K562 (cell line): ENCODE data around the gene EXOG. TPM values are rescaled to one million over a fixed set of nuclear protein-coding genes. Genes with fewer than 3 reads are reported as not detected.

Experiments used
- CBFA2T3 ChIP-seq: fragments of 450-650 bp; IDR thresholded peaks from 2 replicates; pipeline ENCODE4 v1.6.1; 2017
- E2F1 ChIP-seq: sonication (generic); formaldehyde crosslinking; IDR thresholded peaks from 2 replicates; pipeline ENCODE4 v1.8.1; 2023; ENCODE audit warnings: mild to moderate bottlenecking, missing genetic modification reagents, moderate library complexity
- EP300 ChIP-seq: IDR thresholded peaks from 2 replicates; pipeline ENCODE4 v1.6.1; 2012; ENCODE audit warnings: low read length, improper control_type of control experiment
- KLF16 ChIP-seq: IDR thresholded peaks from 2 replicates; pipeline ENCODE4 v1.6.1; 2016; ENCODE audit warnings: antibody characterized with exemption
- MGA ChIP-seq: fragments of 450-650 bp; IDR thresholded peaks from 2 replicates; pipeline ENCODE4 v1.6.1; 2016; ENCODE audit warnings: mild to moderate bottlenecking, moderate library complexity
- NFRKB ChIP-seq: fragments of 450-650 bp; IDR thresholded peaks from 2 replicates; pipeline ENCODE4 v1.6.1; 2016; ENCODE audit warnings: low read depth
- NR2C1 ChIP-seq, 2 experiments: fragments of 450-650 bp; IDR thresholded peaks; 2 replicates each; pipeline ENCODE4 v1.6.1; 2017; ENCODE audit warnings: mild to moderate bottlenecking in 2 of 2, antibody characterized with exemption in 1 of 2, inconsistent platforms in 1 of 2, missing compliant biosample characterization in 1 of 2, missing genetic modification characterization in 1 of 2
- OTX1 ChIP-seq: fragments of 450-650 bp; formaldehyde crosslinking; IDR thresholded peaks from 2 replicates; pipeline ENCODE4 v1.4.0; 2022; ENCODE audit warnings: mild to moderate bottlenecking
- PHF8 ChIP-seq: fragments of 200-600 bp; sonication (generic); IDR thresholded peaks from 2 replicates; pipeline ENCODE4 v1.6.1; 2012; ENCODE audit warnings: mixed run types, mild to moderate bottlenecking, inconsistent platforms, low read length, moderate library complexity, borderline replicate concordance
- SIN3A ChIP-seq, 2 experiments: fragments of 150-350 bp in 1 of 2; IDR thresholded peaks; 2 replicates each; pipeline ENCODE4 v1.6.1; 2011 to 2016; ENCODE audit warnings: borderline replicate concordance in 2 of 2, low read depth in 2 of 2, low read length in 2 of 2, mild to moderate bottlenecking in 2 of 2, moderate library complexity in 2 of 2; ENCODE audit not compliant: control insufficient read depth in 1 of 2
- SMC3 ChIP-seq: conservative IDR thresholded peaks from 2 replicates; pipeline ENCODE4 v1.6.1; 2011; ENCODE audit warnings: low read depth, low read length, improper control_type of control experiment; ENCODE audit not compliant: insufficient read depth
- TARDBP ChIP-seq: fragments of 450-650 bp; IDR thresholded peaks from 2 replicates; pipeline ENCODE4 v1.6.1; 2016
- ZNF263 ChIP-seq: sonication (generic); formaldehyde crosslinking; IDR thresholded peaks from 2 replicates; pipeline ENCODE4 v1.8.0; 2022; ENCODE audit warnings: mild to moderate bottlenecking, missing genetic modification reagents, borderline replicate concordance
- polyA plus RNA-seq, 8 experiments: library from polyadenylated mRNA; depleted of rRNA in 4 of 8; stranded (reverse) in 5 of 8; unstranded in 3 of 8; fragments of >200 nt; fragmentation: Nextera tagmentation in 2 of 8; fragmentation: Illumina TruSeq in 1 of 8; extraction: Ambion mirVana in 2 of 8; extraction: Trizol in 1 of 8; gene quantifications; 2 replicates each; pipeline versions ENCODE4 v1.2.1 to v1.2.3, GENCODE V29; 2011 to 2014; ENCODE audit warnings: inconsistent platforms in 1 of 8, missing spikeins in 1 of 8
- total RNA-seq, 7 experiments: library from RNA; depleted of rRNA in 6 of 7; stranded (reverse); fragments of >200 nt in 6 of 7; fragmentation: Illumina TruSeq in 2 of 7; extraction: Trizol in 2 of 7; gene quantifications; 2 replicates each; pipeline versions ENCODE4 v1.2.1 to v1.2.3, GENCODE V29; 2011 to 2021; ENCODE audit warnings: low replicate concordance in 1 of 7

Gene EXOG
- total and polyA plus RNA-seq, 9 of the 15 experiments (the other 6 are each of a cell fraction or from before 2014, with no cell fraction given), result 10.8 to 21.7 (median 14.8) TPM

- TF ChIP-seq E2F1 (CRISPR knock-in tag), result peak; percentile 98
- TF ChIP-seq PHF8, result peak; percentile 93
- TF ChIP-seq EP300, result peak; percentile 12; the same call in 1 of the 2 replicates
- TF ChIP-seq ZNF263 (CRISPR knock-in tag), result 0 out of 2 replicates have a peak, but pooled peaks have one; percentile 18
- peak; percentile 90 for TF ChIP-seq NFRKB
- no peak for TF ChIP-seq CBFA2T3
- TF ChIP-seq KLF16, result peak; percentile 43; the same call in 1 of the 2 replicates
- TF ChIP-seq SIN3A (IDR thresholded peaks at IDR 0.05; ENCODE audit: borderline replicate concordance in 2 of 2, control insufficient read depth in 1 of 2, low read depth in 2 of 2, low read length in 2 of 2), result peak; percentile 32 to 64; a peak in 1 of 4 replicates
- peak; percentile 86 for TF ChIP-seq SMC3
- no peak for TF ChIP-seq TARDBP
- peak; percentile 80 for TF ChIP-seq MGA
- TF ChIP-seq NR2C1 (IDR thresholded peaks at IDR 0.05), result peak; percentile 81
- TF ChIP-seq NR2C1 (tag; IDR thresholded peaks at IDR 0.05), result peak; percentile 89
- 0 out of 2 replicates have a peak, but pooled peaks have one; percentile 22 for TF ChIP-seq OTX1 (CRISPR knock-in tag)
Measured at GRCh38 chr3:38496131-38496910, at the start of gene EXOG (continued).
